ENCODE data around the gene CDKL1. TPM values are rescaled to one million over a fixed set of nuclear protein-coding genes. Genes with fewer than 3 reads are reported as not detected.

Gene CDKL1
- total RNA-seq, 1 donor = 4.6 TPM

GRCh38 chr14:50311337-50311971 is 85.2 kb downstream of the CDKL1 start:
- Histone ChIP-seq H3K4me3 (ENCODE audit: low read length) (peak overlapping the region; percentile 79), H3K4me1 (ENCODE audit: insufficient read depth, low read length) (peaks cover 21% of the 10 kb centered on the region), H3K9me3 (ENCODE audit: low read depth, low read length) (no peaks in the 10 kb centered on the region), H3K27me3 (ENCODE audit: insufficient read depth, low read length) (no peaks in the 10 kb centered on the region)

- Histone ChIP-seq H3K4me3 (ENCODE audit: low read length) (no peak overlapping the region), H3K9me3 (ENCODE audit: low read depth, low read length) (no peaks in the 10 kb centered on the region), H3K4me1 (ENCODE audit: insufficient read depth, low read length) (peaks cover 21% of the 10 kb centered on the region), H3K27me3 (ENCODE audit: insufficient read depth, low read length) (no peaks in the 10 kb centered on the region)
Measured at GRCh38 chr14:50310445-50310844, 86.2 kb downstream of the CDKL1 start.

GRCh38 chr14:50308363-50308915 is 88.2 kb downstream of the CDKL1 start:
- no peak overlapping the region for H3K4me3 ChIP-seq (ENCODE audit: low read length)
- H3K9me3 ChIP-seq (ENCODE audit: low read depth, low read length) = no peaks in the 10 kb centered on the region
- H3K4me1 ChIP-seq (ENCODE audit: insufficient read depth, low read length) = peaks cover 24% of the 10 kb centered on the region
- H3K27me3 ChIP-seq (ENCODE audit: insufficient read depth, low read length) = no peaks in the 10 kb centered on the region

GRCh38 chr14:50303744-50304471 is 92.8 kb downstream of the CDKL1 start:
- Histone ChIP-seq H3K4me1 (ENCODE audit: insufficient read depth, low read length) (peaks cover 5% of the 10 kb centered on the region), H3K9me3 (ENCODE audit: low read depth, low read length) (no peaks in the 10 kb centered on the region), H3K27me3 (ENCODE audit: insufficient read depth, low read length) (no peaks in the 10 kb centered on the region), H3K4me3 (ENCODE audit: low read length) (no peak overlapping the region)

- Histone ChIP-seq H3K4me3 (ENCODE audit: low read length) (no peak overlapping the region), H3K4me1 (ENCODE audit: insufficient read depth, low read length) (peaks cover 5% of the 10 kb centered on the region), H3K27me3 (ENCODE audit: insufficient read depth, low read length) (no peaks in the 10 kb centered on the region), H3K9me3 (ENCODE audit: low read depth, low read length) (no peaks in the 10 kb centered on the region)
Measured at GRCh38 chr14:50301914-50302313, 94.8 kb downstream of the CDKL1 start.

- no peak overlapping the region for H3K4me3 ChIP-seq (ENCODE audit: low read length)
- no peaks in the 10 kb centered on the region for H3K9me3 ChIP-seq (ENCODE audit: low read depth, low read length)
- no peaks in the 10 kb centered on the region for H3K27me3 ChIP-seq (ENCODE audit: insufficient read depth, low read length)
- peaks cover 5% of the 10 kb centered on the region for H3K4me1 ChIP-seq (ENCODE audit: insufficient read depth, low read length)
Measured at GRCh38 chr14:50299585-50299984, 97.1 kb downstream of the CDKL1 start.

- Histone ChIP-seq H3K9me3 (ENCODE audit: low read depth, low read length) (no peaks in the 10 kb centered on the region), H3K4me3 (ENCODE audit: low read length) (no peak overlapping the region), H3K27me3 (ENCODE audit: insufficient read depth, low read length) (no peaks in the 10 kb centered on the region), H3K4me1 (ENCODE audit: insufficient read depth, low read length) (no peaks in the 10 kb centered on the region)
Measured at GRCh38 chr14:50290306-50290705, 106.4 kb downstream of the CDKL1 start.

DNA sequence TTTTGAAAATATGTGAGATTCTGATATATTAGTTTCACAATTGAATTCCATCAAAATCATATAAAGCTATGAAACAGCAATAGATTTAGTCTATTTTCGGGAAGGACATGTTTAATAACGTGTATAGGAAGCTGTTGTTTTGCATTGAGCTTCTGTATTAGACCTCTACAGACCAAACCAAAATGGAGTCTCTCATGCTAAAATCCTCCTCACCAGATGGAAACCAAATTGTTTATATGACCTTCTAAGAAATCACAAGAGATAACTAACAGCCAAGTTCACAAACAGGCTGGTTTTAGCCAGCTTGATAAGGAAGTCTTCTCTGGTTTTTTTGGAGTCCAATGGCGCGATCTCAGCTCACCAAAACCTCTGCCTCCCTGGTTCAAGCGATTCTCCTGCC is 108.5 kb downstream of the CDKL1 start:
- Histone ChIP-seq H3K9me3 (ENCODE audit: low read depth, low read length) (no peaks in the 10 kb centered on the region), H3K4me3 (ENCODE audit: low read length) (no peak overlapping the region), H3K27me3 (ENCODE audit: insufficient read depth, low read length) (no peaks in the 10 kb centered on the region), H3K4me1 (ENCODE audit: insufficient read depth, low read length) (no peaks in the 10 kb centered on the region)

DNA sequence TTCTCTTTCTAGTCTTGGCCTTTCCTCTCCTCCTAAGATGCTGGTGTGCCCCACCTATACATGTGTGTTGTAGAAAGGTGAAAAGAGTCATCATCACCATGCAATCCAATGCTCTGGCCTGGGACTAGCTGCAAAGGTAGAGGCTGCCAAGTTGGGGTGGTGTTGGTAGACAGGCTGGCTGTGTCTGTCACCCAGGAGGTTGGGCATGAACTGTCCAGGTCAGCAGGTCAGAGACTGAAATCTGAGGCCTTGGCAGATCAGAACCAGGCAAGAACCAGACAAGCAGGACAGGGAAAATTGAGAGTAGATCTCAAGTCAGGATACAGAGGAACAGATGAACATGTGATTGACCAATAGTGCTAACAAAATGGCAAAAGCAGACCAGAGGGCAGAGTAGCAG is 110.8 kb downstream of the CDKL1 start:
- Histone ChIP-seq H3K27me3 (ENCODE audit: insufficient read depth, low read length) (no peaks in the 10 kb centered on the region), H3K9me3 (ENCODE audit: low read depth, low read length) (no peaks in the 10 kb centered on the region), H3K4me1 (ENCODE audit: insufficient read depth, low read length) (no peaks in the 10 kb centered on the region), H3K4me3 (ENCODE audit: low read length) (no peak overlapping the region)

Other genes with a start within 250 kb of the CDKL1 start
- 70.8 TPM for gene SOS2, start 165.3 kb downstream of the CDKL1 start, total RNA-seq
- gene L2HGDH, start 84.7 kb downstream of the CDKL1 start, total RNA-seq = 1.2 TPM
- 12.8 TPM for gene DMAC2L, start 84.6 kb downstream of the CDKL1 start, total RNA-seq
- gene MAP4K5, start 135.7 kb upstream of the CDKL1 start, total RNA-seq = 53.0 TPM
- gene ATL1, start 163.3 kb upstream of the CDKL1 start, total RNA-seq = 5.7 TPM